C1 segment of cervical spinal cord (tissue), 14 donors: Measurements from ENCODE around the gene TREML2.
"Not testable (repeated sequence)": the region's sequence is repeated elsewhere in the genome, so short reads cannot be mapped to it uniquely, and the experiment has no call there.

Source experiments
- DNase-seq, 14 donors: peaks; one replicate each; lab custom pipeline; 2025; lab: John Stamatoyannopoulos, UW

The TREML2 gene

DNA sequence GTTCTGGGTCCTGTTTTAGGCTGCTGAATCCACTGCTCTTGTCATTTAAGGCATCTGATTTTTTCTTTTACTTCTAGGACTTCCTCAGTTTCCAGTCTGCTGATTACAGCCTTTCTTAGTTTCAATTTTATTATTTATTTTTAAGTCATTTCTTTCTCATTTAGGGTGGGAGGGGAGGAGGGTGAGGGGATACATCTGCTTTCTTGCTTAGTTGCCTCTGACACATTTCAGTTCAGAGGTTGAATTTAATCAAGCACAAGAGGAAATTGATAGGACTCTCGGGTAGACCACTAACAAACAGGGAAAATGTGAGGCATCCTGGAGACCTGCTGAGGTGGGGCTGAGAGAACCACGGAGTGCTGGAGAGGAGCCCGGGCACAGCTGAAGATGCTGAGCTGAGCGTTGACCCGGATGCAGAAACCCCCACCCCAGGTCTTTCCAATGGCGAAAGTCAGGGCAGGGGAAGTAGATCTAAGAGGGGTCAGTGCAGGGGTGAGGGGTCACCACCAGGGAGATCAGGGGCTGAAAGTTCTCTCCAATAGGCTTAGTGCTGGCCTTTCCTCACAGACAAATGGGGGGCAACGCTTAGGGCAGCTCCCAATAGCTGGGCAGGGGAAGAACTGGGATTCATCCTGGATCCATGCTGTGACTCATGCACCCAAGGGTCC lies 7.6 kb upstream of the TREML2 start:
- no peak for DNase-seq

DNA sequence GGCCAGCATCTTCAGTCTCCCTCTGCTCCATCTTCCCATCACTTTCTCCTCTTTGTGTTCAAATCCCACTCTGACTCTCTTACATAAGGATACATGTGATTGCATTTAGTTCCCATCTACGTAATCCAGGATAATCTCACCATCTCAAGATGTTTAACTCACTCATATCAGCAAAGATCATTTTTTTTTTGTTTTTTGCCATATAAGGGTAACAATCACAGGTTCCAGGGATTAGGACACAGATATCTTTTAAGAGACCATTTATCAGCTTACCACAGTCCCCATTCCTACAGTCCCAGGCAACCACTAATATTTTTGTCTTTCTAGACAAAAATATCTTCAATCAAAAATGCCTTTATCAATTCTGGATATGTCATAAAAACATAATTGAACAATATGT lies 3.2 kb upstream of the TREML2 start:
- DNase-seq, result no peak

DNA sequence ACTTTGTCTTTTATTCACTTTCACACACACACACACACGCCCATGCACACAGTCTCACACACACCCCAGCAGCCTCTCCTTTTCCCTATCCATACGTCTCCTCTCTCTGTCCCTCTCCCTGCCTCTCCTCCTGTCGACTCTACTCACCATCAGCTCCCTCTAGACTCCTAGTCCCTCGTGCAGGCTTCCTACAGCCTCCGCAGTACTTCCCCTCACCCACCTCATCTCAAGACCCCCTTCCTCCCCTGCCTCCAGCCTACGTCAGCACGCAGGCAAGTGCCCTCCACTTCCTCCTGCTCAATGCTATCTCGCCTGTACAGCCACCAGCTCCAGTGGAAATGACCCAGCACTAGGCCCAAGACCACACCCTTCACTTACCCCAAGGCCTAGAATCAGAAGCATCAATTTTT lies 820 bp upstream of the TREML2 start:
- DNase-seq, result no peak

DNA sequence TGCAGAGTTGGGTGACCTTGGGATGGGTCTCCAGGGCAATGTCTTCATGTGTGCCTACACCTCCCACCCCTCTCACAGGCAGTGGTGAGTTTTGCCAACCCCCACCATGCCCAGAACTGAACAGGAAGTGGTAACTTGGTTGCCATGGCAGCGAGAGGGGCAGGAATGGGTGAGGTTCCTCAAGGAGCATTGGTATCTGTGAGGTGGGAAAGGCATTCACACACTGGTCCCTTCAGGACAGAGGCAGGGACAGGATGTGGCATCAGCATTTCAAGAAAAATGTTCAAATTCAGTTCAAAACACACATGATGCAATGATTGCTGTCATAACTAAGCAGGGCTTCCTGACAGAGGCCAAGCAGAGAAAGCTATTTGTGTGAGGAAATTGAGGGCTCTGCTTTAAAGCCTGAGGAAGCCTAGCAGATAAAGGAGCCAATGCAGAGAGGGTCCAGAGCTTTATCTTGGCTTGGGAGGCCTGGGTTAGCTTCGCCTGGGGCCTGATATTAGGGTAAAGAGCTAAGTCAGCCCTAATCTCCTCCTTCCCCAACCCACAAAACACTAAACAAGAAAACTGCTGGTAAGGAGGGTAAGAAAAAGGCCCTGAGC lies 551 bp downstream of the TREML2 start:
- DNase-seq, result peak in 1 of 14 donors; percentile 33

DNA sequence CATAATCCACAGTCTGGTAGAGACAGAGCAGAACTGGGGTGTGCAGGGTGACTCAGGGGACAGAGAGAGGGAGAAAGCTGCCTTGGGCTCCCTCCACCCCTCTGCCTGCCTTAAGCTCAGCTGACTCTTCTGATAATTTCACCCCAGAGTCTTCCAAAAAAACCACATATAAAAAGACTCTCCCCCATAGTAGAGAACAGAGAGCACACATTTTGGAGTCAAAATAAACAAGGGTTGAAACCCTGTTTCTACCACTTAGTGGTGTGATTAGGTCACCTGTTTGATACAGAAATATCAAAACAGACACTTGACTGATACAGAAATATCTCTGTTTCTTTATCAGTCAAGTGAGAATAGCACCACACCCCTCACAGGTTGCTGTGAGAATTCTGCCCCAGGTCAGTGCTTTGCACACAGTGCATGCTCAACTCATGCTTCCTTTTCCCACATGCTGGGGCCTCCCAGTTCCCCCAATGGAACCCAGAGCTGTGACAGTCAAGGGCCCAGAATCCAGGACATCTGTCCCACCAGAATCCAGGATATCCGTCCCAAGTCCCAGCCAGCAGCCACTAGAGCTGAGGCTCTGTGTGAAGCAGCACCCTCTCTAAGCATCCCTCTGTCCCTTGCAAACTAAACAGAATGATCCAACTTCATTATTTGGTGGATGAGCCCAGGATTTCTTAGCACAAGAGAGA lies 1.2 kb downstream of the TREML2 start:
- no peak for DNase-seq

DNA sequence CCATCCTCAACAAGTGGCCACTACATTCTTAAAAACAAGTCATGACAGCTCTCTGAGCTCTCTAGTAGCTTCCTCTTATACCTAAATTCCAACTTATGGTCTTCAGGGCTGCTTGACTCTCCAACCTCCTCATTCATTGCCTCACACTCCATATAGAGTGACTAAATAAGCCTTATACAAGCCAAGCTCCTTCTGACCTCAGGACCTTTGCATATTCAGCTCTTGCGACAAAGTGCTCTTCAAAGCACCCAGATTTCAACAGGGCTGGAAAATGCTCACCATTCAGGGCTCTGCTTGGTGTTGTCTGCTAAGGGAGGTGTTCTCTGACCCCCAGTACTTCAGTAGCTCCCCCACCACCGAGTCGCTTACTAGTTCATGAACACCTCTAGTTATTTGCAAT lies 3.7 kb downstream of the TREML2 start:
- DNase-seq, result no peak

DNA sequence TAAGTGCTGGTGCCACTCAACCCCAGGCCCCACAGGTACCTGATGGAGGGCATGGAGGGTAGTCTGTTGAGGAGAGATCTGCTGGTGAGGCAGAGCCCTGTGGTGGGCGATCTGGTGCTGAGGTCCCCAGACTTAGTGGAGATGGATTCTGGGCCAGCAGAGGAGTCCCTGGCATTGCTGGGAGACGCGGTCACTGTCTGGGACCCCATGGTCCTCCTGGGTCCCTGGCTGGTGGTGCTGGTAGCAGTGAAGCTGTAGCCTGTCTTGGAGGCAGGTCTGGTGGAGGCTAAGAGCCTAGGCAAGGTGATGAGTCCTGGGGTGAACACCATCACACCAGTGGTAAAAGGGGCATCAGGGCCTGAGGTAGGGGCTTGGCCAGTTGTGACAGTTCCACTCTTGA lies 6.6 kb downstream of the TREML2 start:
- no peak for DNase-seq

DNA sequence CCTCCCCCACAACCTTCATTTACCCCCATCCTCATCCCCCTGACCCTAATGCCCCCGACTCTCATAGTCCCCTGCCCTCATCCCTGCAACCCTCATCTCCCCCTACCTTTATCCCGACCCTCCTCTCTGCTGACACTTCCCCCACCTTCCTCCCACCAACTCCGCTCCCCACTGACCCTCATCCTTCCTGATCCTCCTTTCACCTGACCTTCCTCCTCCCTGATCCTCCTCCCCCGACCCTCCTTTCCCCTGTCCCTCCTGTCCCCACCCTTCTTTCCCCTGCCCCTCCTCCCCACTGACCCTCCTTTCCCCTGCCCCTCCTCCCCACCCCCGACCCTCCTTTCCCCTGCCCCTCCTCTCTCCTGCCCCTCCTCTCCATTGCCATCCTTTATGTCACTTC lies 7.1 kb downstream of the TREML2 start:
- no peak for DNase-seq

DNA sequence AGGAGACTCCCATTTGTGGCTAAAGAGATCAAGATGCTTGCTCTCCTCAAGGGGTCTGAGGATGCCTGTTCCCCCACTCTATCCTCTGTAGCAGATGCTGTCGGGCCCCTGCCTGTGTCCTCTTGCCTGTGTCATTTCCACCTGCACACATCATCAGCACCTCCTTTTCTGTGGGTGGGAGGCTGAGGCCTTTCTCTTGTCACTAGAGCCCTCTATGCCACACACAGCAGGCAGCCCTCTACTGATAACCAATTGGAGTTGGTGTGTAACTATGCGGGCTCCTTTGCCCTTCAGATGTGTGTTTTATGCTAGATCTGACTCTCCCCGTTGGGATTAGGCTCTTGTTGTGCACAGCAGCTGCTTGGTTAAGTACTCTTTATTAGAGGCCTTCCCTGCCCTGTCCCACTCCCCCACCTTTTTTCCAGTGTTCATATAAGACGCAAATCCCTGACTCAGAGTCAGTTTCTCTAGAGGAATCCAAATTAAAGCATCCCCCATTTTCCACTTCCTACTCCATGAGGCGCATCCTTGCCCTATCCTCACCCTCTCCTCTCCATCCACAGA lies 7.7 kb downstream of the TREML2 start:
- no peak for DNase-seq

DNA sequence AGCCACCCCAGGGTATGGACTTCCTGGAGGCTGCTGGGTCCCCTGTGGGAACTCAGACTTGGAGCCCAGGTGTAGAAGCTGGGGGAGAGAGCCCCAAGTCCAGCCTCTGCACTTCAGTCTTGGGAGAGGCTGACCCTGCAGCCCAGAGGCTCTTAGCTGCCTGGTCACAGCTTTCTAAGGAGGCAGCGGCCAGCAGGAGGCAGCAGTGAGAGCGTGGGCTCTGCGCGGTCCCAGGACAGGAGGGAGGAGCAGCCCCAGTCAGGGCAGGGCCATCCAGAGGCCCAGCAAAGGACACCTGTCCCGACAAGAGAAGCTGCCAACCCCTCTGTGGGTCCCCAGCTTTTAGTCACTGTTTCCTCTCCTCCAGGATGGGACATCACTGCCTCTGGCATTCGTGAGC lies 9.4 kb downstream of the TREML2 start:
- DNase-seq, result no peak

DNA sequence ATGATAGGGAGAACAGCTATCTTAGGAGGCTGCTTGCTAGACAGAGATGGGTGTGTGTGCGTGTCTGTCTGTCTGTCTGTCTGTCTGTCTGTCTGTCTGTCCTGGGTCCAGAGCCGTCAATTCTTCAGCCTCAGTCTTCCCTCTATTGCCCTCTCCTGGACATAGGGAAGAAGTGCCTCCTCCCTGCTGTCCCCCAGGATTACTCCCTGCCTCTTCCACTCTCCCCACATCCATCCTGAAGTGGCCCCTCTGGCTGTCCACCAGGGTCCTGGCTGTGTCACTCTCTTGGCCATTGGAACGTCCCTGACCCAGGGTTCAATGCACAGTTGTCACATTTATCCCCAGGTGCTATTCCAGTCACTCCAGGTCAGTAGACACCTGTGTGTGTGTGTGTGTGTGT lies 10.2 kb downstream of the TREML2 start:
- no peak for DNase-seq

DNA sequence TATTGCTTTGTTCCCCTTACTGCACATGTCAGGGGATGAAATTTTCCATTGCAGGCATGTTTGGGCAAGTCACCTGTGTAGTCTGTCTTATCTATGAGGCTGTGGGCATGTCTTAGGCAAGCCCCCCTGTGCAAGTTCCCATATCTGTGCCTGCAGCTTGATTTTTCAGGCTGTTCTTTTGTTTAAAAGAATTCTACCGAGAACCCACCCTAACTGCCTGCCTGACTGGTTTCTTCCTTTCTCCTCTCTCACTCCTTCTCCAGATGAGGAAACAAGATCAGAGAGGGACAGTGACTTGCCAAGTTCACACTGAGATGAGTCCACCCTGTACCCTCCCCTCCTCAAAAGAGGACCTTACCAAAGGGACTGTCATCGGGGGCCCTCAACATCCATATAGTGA lies 11.0 kb downstream of the TREML2 start:
- no peak for DNase-seq

DNA sequence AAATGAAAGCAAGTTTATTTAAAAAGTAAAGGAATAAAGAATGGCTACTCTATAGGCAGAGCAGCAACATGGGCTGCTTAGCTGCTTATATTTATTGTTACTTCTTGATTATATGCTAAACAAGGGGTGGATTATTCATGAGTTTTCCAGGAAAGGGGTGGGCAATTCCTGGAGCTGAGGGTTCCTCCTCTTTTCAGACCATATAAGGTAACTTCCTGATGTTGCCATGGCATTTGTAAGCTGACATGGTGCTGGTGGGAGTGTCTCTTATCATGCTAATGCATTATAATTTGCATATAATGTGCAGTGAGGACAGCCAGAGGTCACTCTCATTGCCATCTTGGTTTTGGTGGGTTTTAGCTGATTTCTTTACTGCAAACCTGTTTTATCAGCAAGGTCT lies 11.9 kb downstream of the TREML2 start:
- DNase-seq, result not testable (repeated sequence)

DNA sequence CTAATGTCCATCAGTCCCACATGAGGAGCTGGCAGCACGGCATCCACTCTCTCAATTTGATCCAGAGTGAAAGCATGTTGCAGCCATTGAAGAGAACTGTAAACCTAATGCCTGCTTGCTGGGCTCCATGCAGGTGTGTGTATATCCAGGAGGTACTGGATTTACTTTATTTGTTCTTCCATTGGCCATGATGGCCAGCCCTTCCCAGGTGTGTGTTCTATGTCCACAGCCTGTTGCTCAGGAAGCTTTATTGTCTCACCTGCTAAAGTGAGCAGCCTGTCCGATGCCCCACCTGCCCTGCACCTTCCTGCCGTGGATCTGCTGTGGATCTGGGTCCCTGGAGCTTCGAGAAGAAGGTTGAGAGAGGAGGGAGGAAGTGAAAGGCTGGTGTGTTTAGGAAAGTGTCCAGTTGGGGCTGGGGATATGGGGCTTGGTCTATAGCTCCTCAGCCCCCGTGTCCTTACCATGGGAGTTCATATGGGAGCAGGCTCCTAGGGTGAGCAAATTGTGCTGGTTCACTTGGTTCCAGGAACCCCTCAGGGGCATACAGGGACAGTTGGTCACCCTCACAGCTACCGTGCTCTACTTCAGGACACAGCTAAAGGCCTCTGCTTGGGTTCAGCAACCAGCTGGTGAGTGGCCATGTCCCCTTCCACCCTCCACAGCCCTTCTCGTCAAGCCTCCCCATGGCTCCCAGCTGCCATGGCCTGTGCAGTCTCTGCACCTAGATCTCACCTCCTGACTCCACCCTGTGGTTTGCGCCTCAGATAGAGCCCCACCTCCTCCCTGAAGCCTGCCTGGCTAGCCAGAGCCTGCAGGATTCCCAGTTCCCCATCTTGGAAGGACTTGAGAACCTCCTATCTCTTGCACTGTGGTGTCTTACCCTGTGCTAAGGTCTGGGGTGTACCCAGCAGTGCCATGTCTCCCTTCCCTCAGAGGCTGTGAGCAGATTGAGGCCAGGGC lies 12.7 kb downstream of the TREML2 start:
- DNase-seq, result no peak

DNA sequence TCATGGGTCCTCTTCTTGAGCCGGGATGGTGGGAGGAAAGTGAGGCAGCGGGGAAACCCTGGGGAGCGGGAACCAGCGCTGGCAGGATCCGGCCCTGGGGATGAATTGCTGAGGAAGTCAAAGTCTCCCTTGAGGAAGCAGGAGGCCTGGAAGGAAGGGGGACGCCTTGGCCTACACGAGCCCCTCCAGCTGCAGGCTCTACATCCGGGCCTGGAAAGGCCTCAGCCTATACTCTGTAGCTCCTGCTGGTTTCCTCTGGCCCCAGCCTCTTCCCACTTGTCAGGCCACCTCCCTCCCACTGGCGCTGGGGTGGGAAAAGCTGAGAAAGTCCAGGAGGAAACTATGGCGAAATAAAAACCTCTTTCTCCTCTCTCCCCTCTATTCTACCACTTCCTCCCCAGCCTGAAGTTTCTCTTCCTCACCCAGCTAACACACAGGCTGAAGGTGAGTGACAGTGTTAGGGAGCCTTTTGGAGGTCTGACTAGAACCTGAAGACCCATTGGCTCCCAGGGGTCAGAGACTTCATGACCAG lies 14.9 kb downstream of the TREML2 start:
- no peak for DNase-seq

DNA sequence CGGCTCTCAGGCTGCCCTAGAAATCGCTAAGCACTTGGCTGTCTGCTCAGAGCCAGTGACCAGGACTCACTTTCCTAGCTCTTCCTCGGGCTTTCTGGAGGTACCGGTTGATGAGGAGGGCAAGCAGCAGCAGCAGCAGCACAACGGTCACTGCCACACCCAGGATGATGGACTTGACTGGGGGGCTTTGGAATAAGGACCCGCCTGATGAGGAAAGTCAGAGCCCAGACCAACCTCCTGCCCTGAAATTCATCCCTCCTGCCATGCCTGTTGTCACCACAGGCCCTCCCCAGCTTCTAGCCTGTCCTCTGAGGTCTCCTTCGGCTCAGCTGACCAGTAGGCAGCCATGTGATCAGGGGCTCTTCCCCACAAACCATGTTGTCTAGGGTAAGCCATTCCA lies 16.2 kb downstream of the TREML2 start:
- no peak for DNase-seq

DNA sequence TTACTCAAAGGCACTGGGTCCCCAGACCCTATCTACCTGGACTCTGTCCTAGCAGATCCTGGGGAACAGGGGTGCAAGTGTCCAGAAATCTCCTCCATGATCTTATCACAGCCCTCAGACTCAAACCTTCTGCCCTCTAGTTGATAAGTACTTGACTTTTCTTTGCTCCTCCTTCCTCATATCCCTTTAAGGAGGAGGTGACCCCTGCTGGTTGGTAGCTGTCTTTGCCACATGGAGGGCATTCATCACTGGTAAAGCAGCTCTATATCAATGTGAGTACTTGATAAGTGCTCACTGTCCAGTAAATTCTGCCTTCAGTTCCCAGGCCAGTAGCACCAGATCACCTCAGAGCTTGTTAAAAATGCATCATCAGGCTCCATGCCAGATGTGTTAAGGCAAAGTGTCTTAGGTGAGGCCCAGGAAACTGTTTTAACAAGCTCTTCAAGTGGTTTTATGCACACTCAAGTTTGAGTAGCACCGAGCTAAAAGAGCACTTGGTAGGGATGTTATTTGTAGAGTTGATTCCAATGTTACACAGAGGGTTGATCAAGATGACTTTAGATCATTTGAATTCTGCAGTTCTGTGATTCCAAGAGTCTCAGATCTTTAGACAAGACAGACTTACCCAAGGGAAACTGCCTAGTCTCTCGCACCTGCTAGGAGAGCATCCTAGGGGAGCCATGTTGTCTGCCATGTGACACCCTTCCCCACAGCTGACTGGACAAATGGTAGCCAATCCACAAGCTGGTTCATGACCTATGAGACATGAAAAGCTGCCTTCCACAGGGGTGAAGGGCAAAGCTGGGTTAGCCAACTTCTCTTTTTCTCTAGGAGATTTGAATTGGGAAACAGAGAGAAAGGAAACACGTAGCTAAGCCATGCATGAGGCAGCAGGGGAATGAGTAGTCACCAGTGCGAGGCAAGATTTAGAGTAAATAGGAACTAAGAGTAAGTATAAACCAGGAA lies 18.6 kb downstream of the TREML2 start:
- peak in 4 of 14 donors; percentile 18 to 36 (median 27) for DNase-seq

DNA sequence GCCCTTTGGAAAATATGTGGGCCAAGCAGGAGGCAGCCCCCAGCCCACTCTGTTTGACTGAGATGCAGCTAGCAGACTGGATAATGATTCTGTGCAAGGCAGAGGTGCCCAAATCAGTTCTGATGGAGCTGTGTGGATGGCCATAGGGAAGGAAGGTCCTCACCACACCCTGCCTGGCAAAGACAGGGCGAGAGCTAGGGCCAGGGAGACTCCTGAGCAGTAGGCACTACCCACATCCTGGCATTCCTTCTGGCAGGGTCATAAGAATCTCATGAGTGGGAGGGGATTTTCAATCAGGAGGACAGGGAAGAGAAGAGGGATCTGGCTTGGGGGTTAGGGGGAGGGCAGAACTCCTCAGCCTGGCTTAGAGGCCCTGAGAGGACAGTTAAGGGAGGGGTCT lies 19.4 kb downstream of the TREML2 start:
- DNase-seq, result no peak

DNA sequence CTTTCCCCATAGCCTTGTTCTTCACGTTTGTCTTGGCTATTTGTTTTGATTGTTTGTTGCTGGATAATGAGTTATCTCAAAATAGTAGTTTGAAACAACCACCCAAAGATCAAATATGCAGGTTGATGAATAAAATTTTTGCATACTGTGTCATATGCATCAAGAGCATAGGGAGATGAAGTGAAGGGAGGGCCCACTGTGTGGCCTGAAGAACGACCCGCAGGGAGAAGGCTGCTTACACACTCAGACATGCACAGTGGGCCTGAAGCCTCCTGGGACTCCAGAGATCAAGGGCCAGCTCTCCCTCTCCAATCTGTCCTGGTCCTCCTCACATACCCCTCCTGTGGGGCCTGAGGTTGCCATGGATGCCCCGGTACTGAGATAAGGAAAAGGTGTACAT lies 21.8 kb downstream of the TREML2 start:
- DNase-seq, result no peak

DNA sequence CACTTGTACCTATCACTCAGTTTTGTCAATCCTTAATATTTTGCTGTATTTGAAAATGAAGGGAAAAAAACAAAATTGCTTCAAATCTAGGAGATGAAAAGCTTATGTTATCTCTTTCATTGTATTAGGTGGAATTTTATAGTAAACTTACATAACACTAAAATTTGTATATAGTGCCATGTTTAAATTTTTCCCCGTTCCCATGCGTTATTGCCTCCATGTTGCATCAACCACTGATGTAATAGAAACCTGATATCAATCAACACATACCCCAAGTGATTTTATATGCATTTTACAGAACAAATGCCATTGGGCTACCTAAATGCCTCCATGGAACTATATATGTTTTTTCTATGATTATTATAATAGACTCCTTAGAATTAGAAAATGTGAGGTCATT lies 23.3 kb downstream of the TREML2 start:
- DNase-seq, result no peak
